ENCODE data around the gene VAV2. TPM values are rescaled to one million over a fixed set of nuclear protein-coding genes. Genes with fewer than 3 reads are reported as not detected.

VAV2 gene
- total and polyA plus RNA-seq, 9 of the 15 experiments (the other 6 are each of a cell fraction or from before 2014, with no cell fraction given), result 0.01 to 2.7 (median 1.0) TPM; not detected in 1

DNA sequence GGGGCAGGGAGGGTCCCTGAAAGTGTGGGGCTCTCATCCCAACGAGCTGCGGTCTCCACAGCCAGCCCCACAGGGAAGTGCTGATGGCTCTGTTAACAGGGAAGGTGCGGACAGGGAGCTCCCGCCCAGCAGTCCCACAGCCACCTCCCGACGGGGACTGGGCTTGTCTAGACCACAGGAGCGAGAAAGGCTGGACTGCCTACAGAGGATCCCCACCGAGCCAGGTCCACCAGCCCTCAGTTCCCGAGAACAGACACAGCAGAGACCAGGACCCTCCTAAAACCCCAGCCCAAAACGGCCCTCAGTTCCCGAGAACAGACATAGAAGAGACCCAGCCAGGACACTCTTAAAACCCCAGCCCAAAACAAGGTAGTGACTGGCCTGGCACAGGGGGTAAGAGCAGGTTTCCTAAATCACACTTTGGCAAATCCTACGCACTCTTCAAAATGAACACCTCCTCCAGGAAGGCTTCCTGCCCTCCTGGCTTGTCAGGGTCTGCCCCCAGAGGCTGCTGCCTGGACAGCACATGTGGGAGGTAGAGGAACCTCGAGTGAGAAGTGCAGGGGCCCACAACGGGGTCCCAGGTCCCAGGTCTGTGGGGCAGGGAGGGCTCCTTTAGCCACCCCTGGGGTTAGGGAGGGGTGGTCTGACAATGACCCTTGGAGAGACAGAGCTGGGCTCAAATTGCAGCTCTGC, 167.9 kb downstream of the VAV2 start:
- Histone ChIP-seq H3K4me2 (ENCODE audit: insufficient read depth, low read length) (no peak overlapping the region), H3K79me2 (ENCODE audit: control insufficient read depth, insufficient read depth, low read length) (no peaks in the 10 kb centered on the region), H2AFZ (ENCODE audit: low read depth, low read length) (no peak overlapping the region), H3K27ac (ENCODE audit: extremely low read depth, low read depth, low read length) (no peak overlapping the region), H3K36me3 (ENCODE audit: control insufficient read depth, insufficient read depth, low read length) (no peaks in the 10 kb centered on the region), H3K4me3 (no peak overlapping the region), H3K9me3 (replicated peaks; ENCODE audit: control insufficient read depth, insufficient read depth, low read depth, low read length) (no peaks in the 10 kb centered on the region), H3K27me3 (ENCODE audit: control insufficient read depth in 2 of 2, insufficient read depth in 2 of 2, low read length in 2 of 2) (peaks cover 29 to 66% of the 10 kb centered on the region in 2 experiments; a peak in 4 of 5 replicates), H3K9ac (ENCODE audit: insufficient read depth in 1 of 2, low read depth in 2 of 2, low read length in 2 of 2) (no peak overlapping the region), H3K9me1 (ENCODE audit: control insufficient read depth, insufficient read depth, low read length) (no peaks in the 10 kb centered on the region), H3K4me1 (replicated peaks in 1 of 2; ENCODE audit: control insufficient read depth in 2 of 2, insufficient read depth in 2 of 2, low read length in 2 of 2) (peaks cover 0 to 5% of the 10 kb centered on the region in 2 experiments; a peak in 2 of 5 replicates), H4K20me1 (replicated peaks; ENCODE audit: control insufficient read depth, insufficient read depth, low read length) (peaks cover 8% of the 10 kb centered on the region; the same call in 1 of the 2 replicates)
- 18% methylated on average over 8 of the region's 14 CpGs for WGBS (ENCODE audit: insufficient coverage, low coverage, missing lambda C conversion rate)
- FAIRE-seq (no peak), ATAC-seq (peak; percentile 17; the same call in 1 of the 3 replicates), DNase-seq (ENCODE audit: extremely low read depth in 1 of 4, low spot score in 3 of 4) (no peak)
- BruUV-seq (replicated peaks), result no TSS peak
- intact Hi-C loops (cut with micrococcal nuclease), result no loop called here
- ChIA-PET POLR2A (no interaction called here), CTCF (ENCODE audit: low intra/inter-chr PET ratio) (no interaction called here)
- in situ Hi-C loops (cut with MboI), result no loop called here
- peak; percentile 89 for TF ChIP-seq ZFP36 (IDR thresholded peaks at IDR 0.05; ENCODE audit: low read depth, low read length, partially characterized antibody)
- TF ChIP-seq ZNF436 (CRISPR knock-in tag; IDR thresholded peaks at IDR 0.05), result 0 out of 2 replicates have a peak, but pooled peaks have one; percentile 16
- no peak for TF ChIP-seq EP300 (IDR thresholded peaks at IDR 0.05; ENCODE audit: low read length)
- TF ChIP-seq RBM25 (IDR thresholded peaks at IDR 0.05; ENCODE audit: low read depth, low read length, severe bottlenecking), result peak; percentile 55
- TF ChIP-seq RAD51 (IDR thresholded peaks at IDR 0.05; ENCODE audit: borderline replicate concordance, low read depth), result no peak

All from K562 (cell line).